Measurements from ENCODE around the gene CIAO3. TPM values are rescaled to one million over a fixed set of nuclear protein-coding genes. Genes with fewer than 3 reads are reported as not detected.

CIAO3 gene
- total RNA-seq, 2 donors from 2014 or later = 25.4 to 26.4 TPM

- peaks cover 0 to 65% of the 10 kb centered on the region in 2 donors for H3K27me3 ChIP-seq
- H3K27ac ChIP-seq = no peak within 1 kb of the TSS
- TF ChIP-seq POLR2A (IDR thresholded peaks at IDR 0.05) = no peak
- no peak for TF ChIP-seq CTCF (IDR thresholded peaks at IDR 0.05)
- DNase-seq (no peak), ATAC-seq (no peak)
- H3K4me1 ChIP-seq = peaks cover 6% of the 10 kb centered on the region
- intact Hi-C loops (cut with DNase I) = loop anchor here (10.0 kb wide), 1 partner anchor 469 kb away; no protein-coding TSS in a partner anchor
- no peaks in the 10 kb centered on the region for H3K36me3 ChIP-seq (replicated peaks in 1 of 2; ENCODE audit: insufficient read depth in 1 of 2, low read depth in 2 of 2)
- H3K9me3 ChIP-seq = no peaks in the 10 kb centered on the region
- 1% methylated on average over 85 of the region's 115 CpGs; no CpG with 5 or more reads in 1 of the 2 donors for WGBS, 2 donors
- no peak within 1 kb of the TSS for H3K4me3 ChIP-seq
Observed at GRCh38 chr16:705431-706188, 35.2 kb downstream of the CIAO3 start, which contains the start of gene FBXL16. Gene FBXL16 (minus strand): TSS chr16:705801. CDS start chr16:697405, 8,396 bp downstream.

- Histone ChIP-seq H3K27me3 (peaks cover 0 to 58% of the 10 kb centered on the region in 2 donors), H3K9me3 (no peaks in the 10 kb centered on the region), H3K27ac (no peak overlapping the region), H3K36me3 (replicated peaks in 1 of 2; ENCODE audit: insufficient read depth in 1 of 2, low read depth in 2 of 2) (no peaks in the 10 kb centered on the region), H3K4me1 (peaks cover 9% of the 10 kb centered on the region), H3K4me3 (no peak overlapping the region)
- intact Hi-C loops (cut with DNase I) = loop anchor here (10.0 kb wide), 1 partner anchor 470 kb away; no protein-coding TSS in a partner anchor
- DNase-seq (no peak), ATAC-seq (no peak)
- WGBS, 2 donors = 9 to 20% methylated on average over 2 to 45 of the region's 50 CpGs
- TF ChIP-seq CTCF (IDR thresholded peaks at IDR 0.05) = no peak
- TF ChIP-seq POLR2A (IDR thresholded peaks at IDR 0.05) = no peak
Observed at GRCh38 chr16:704552-705380, 36.0 kb downstream of the CIAO3 start.

- Histone ChIP-seq H3K27me3 (peaks cover 0 to 58% of the 10 kb centered on the region in 2 donors), H3K36me3 (replicated peaks in 1 of 2; ENCODE audit: insufficient read depth in 1 of 2, low read depth in 2 of 2) (no peaks in the 10 kb centered on the region), H3K4me1 (peaks cover 9% of the 10 kb centered on the region), H3K9me3 (no peaks in the 10 kb centered on the region), H3K4me3 (no peak overlapping the region), H3K27ac (no peak overlapping the region)
- DNase-seq (no peak), ATAC-seq (no peak)
- TF ChIP-seq CTCF (IDR thresholded peaks at IDR 0.05) = no peak
- no peak for TF ChIP-seq POLR2A (IDR thresholded peaks at IDR 0.05)
- intact Hi-C loops (cut with DNase I) = loop anchor here (10.0 kb wide), 1 partner anchor 471 kb away; no protein-coding TSS in a partner anchor
- WGBS, 2 donors = 43 to 54% methylated on average over 5 to 7 of the region's 7 CpGs
Observed at GRCh38 chr16:704047-704446, 36.8 kb downstream of the CIAO3 start.

GRCh38 chr16:703406-703805, 37.4 kb downstream of the CIAO3 start:
- H3K4me3 ChIP-seq = no peak overlapping the region
- TF ChIP-seq POLR2A (IDR thresholded peaks at IDR 0.05) (no peak), CTCF (IDR thresholded peaks at IDR 0.05) (no peak)
- 40 to 68% methylated on average over 1 to 12 of the region's 12 CpGs for WGBS, 2 donors
- ATAC-seq (no peak), DNase-seq (no peak)
- peaks cover 9% of the 10 kb centered on the region for H3K4me1 ChIP-seq
- intact Hi-C loops (cut with DNase I) = loop anchor here (10.0 kb wide), 1 partner anchor 471 kb away; no protein-coding TSS in a partner anchor
- H3K27me3 ChIP-seq = peaks cover 0 to 53% of the 10 kb centered on the region in 2 donors
- no peak overlapping the region for H3K27ac ChIP-seq
- no peaks in the 10 kb centered on the region for H3K36me3 ChIP-seq (replicated peaks in 1 of 2; ENCODE audit: insufficient read depth in 1 of 2, low read depth in 2 of 2)
- H3K9me3 ChIP-seq = no peaks in the 10 kb centered on the region
